ENCODE data around the gene PLCB4. TPM values are rescaled to one million over a fixed set of nuclear protein-coding genes. Genes with fewer than 3 reads are reported as not detected.
"Not testable (repeated sequence)": the region's sequence is repeated elsewhere in the genome, so short reads cannot be mapped to it uniquely, and the experiment has no call there.

Gene PLCB4
- total RNA-seq, 2 experiments from 2014 or later: not detected

DNA sequence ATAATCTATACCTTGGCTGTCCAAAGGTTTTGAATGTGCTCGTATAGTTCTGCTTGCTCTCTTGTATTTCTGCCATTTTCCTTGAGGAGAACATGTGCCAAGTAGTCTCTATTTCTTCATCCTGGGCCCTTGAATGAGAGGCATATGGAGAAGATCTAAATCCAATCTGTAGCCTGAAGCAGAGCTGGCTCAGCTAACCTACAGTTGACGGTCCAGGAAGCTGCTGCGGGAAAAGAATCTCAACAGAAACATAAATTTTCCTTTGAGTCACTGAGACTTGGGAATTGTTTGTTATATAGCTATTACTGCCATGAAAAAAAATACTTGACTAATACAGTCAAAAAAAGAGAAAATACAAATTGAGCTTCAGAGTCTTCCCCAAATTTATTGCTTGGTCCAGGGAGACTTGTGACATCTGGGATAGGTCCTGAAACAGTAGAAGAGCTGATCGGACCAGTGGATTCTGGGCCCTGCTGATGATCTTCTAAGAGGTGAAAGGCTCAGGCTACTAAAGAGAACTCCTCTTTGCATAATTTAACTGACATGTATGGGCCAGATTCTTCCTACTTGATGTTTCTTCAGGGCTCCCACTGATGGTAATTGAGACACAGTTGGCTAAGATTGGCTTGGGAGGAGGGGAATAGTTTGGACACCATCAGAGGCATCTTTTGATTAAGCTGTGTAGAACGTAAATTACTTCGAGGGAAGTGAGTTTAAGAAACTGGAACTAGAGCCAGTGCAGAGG is 29.9 kb upstream of the PLCB4 start:
- no peaks in the 10 kb centered on the region for H3K36me3 Mint-ChIP-seq (ENCODE audit: low read depth)
- H3K4me3 Mint-ChIP-seq: no peak overlapping the region
- H3K27ac Mint-ChIP-seq: no peak overlapping the region
- H3K4me1 Mint-ChIP-seq: no peaks in the 10 kb centered on the region
- DNase-seq: no peak
- POLR2A ChIA-PET: no interaction called here
- H3K9me3 Mint-ChIP-seq: peaks cover 15% of the 10 kb centered on the region
- CTCF ChIA-PET: no interaction called here
- H3K27me3 Mint-ChIP-seq: no peaks in the 10 kb centered on the region

- ChIA-PET POLR2A (no interaction called here), CTCF (no interaction called here)
- Mint-ChIP-seq H3K9me3 (peaks cover 15% of the 10 kb centered on the region), H3K27ac (no peak overlapping the region), H3K27me3 (no peaks in the 10 kb centered on the region), H3K36me3 (ENCODE audit: low read depth) (no peaks in the 10 kb centered on the region), H3K4me3 (no peak overlapping the region), H3K4me1 (no peaks in the 10 kb centered on the region)
- DNase-seq: no peak
Observed at GRCh38 chr20:9040863-9041524, 27.9 kb upstream of the PLCB4 start.

- no peaks in the 10 kb centered on the region for H3K27me3 Mint-ChIP-seq
- POLR2A ChIA-PET: no interaction called here
- CTCF ChIA-PET: no interaction called here
- no peaks in the 10 kb centered on the region for H3K4me1 Mint-ChIP-seq
- no peaks in the 10 kb centered on the region for H3K36me3 Mint-ChIP-seq (ENCODE audit: low read depth)
- H3K4me3 Mint-ChIP-seq: no peak overlapping the region
- H3K9me3 Mint-ChIP-seq: peaks cover 11% of the 10 kb centered on the region
- DNase-seq: no peak
- H3K27ac Mint-ChIP-seq: no peak overlapping the region
Observed at GRCh38 chr20:9043364-9043763, 25.5 kb upstream of the PLCB4 start.

DNA sequence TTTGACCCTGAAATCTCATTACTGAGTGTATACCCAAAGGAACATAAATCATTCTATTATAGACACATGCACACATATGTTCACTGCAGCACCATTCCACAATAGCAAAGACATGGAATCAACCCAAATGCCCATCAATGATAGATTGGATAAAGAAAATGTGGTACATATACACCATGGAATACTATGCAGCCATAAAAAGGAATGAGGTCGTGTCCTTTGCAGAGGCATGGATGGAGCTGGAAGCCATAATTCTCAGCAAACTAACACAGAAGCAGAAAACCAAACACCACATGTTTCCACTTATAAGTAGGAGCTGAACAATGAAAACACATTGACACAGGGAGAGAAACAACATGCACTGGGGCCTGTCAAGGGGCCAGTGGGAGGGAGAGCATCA is 21.0 kb upstream of the PLCB4 start:
- CTCF ChIA-PET; H3K36me3 Mint-ChIP-seq (ENCODE audit: low read depth); H3K27ac Mint-ChIP-seq; H3K4me1 Mint-ChIP-seq; DNase-seq; H3K27me3 Mint-ChIP-seq; POLR2A ChIA-PET; H3K4me3 Mint-ChIP-seq: not testable (repeated sequence)
- H3K9me3 Mint-ChIP-seq: peaks cover 20% of the 10 kb centered on the region

GRCh38 chr20:9051508-9051907 is 17.4 kb upstream of the PLCB4 start:
- ChIA-PET POLR2A (no interaction called here), CTCF (interaction anchor here (0.7 kb wide), 1 partner anchor 259 kb away, joined by 3 read pairs; no protein-coding TSS in a partner anchor)
- Mint-ChIP-seq H3K36me3 (ENCODE audit: low read depth) (no peaks in the 10 kb centered on the region), H3K27ac (no peak overlapping the region), H3K9me3 (peaks cover 14% of the 10 kb centered on the region), H3K4me3 (no peak overlapping the region), H3K27me3 (no peaks in the 10 kb centered on the region), H3K4me1 (no peaks in the 10 kb centered on the region)
- DNase-seq: no peak

DNA sequence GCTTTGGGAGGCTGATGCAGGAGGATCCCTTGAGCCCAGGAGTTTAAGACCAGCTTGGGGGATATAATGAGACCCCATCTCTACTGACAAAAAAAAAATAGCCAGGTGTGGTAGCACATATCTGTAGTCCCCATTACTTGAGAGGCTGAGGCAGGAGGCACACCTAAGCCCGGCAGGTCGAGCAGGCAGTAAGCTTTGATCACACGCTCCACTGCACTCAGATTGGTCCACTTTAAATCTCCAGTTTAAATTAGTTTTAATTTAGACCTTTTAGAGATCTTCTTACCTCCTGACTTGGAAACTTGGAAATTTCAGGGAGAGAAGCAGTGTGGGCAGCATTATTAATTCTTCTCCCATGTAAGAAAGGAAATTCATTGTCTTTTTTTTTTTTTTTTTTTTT is 16.8 kb upstream of the PLCB4 start:
- DNase-seq: no peak
- H3K9me3 Mint-ChIP-seq: peaks cover 14% of the 10 kb centered on the region
- H3K4me1 Mint-ChIP-seq: no peaks in the 10 kb centered on the region
- no peak overlapping the region for H3K27ac Mint-ChIP-seq
- H3K4me3 Mint-ChIP-seq: no peak overlapping the region
- H3K27me3 Mint-ChIP-seq: no peaks in the 10 kb centered on the region
- ChIA-PET CTCF (no interaction called here), POLR2A (no interaction called here)
- no peaks in the 10 kb centered on the region for H3K36me3 Mint-ChIP-seq (ENCODE audit: low read depth)

DNA sequence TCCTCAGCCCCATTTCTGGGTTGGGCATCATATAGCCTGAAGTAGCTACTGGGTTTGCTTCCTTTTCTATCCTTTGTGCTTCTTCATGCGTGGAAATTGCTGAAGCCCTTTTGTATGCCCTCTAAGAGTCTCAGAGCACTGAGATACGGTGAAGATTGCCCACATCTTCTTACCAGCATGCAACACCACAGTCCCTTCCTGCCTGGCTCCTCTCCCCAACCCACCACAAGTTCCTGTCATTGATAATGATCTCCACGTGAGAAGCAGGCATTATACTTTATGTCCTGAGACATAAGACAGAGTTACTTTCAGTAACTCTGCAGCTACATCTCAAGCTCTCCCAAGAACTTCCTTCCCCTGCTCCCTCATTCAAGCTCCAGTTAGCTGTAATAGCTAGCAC is 15.8 kb upstream of the PLCB4 start:
- H3K27ac Mint-ChIP-seq: no peak overlapping the region
- peaks cover 14% of the 10 kb centered on the region for H3K9me3 Mint-ChIP-seq
- H3K4me1 Mint-ChIP-seq: no peaks in the 10 kb centered on the region
- H3K4me3 Mint-ChIP-seq: no peak overlapping the region
- DNase-seq: no peak
- ChIA-PET POLR2A (no interaction called here), CTCF (no interaction called here)
- H3K36me3 Mint-ChIP-seq (ENCODE audit: low read depth): no peaks in the 10 kb centered on the region
- H3K27me3 Mint-ChIP-seq: no peaks in the 10 kb centered on the region

DNA sequence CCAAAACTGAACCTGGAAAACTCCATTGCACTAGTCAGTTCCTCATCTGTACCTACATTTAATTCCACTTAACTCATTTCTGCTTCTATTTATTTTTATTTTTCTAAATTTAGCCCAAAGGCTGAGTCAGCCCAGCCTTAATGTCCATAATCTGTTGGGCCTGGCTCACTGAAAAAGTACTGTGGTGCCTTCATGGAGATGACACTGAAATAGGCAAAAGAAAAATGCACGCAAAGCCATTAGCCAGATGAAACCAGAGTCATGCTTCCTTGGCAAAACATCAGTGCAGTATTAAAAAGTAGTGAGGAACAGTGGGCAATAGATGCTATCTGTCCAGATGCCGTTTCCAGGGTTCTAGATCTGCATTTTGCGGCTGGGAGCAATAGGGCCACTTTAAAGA is 14.7 kb upstream of the PLCB4 start:
- H3K4me1 Mint-ChIP-seq: no peaks in the 10 kb centered on the region
- no peak overlapping the region for H3K27ac Mint-ChIP-seq
- H3K9me3 Mint-ChIP-seq: peaks cover 9% of the 10 kb centered on the region
- CTCF ChIA-PET: no interaction called here
- H3K4me3 Mint-ChIP-seq: no peak overlapping the region
- DNase-seq: no peak
- no peaks in the 10 kb centered on the region for H3K27me3 Mint-ChIP-seq
- no peaks in the 10 kb centered on the region for H3K36me3 Mint-ChIP-seq (ENCODE audit: low read depth)
- POLR2A ChIA-PET: no interaction called here

DNA sequence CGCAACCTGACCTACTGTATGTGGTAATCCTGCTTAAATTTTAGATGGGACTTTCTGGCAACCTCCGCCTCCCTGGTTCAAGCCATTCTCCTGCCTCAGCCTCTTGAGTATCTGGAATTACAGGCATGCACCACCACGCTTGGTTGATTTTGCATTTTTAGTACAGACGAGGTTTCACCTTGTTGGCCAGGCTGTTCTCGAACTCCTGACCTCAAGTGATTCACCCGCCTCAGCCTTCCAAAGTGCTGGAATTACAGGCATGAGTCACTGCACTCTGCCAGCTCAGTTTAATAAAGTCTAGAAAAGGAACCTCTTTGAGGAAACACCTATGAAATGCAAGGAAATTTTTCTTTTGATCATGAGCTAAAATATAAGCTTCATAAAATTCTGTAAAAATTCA is 9.0 kb upstream of the PLCB4 start:
- H3K4me1 Mint-ChIP-seq: no peaks in the 10 kb centered on the region
- no peak for DNase-seq
- no peaks in the 10 kb centered on the region for H3K36me3 Mint-ChIP-seq (ENCODE audit: low read depth)
- ChIA-PET CTCF (no interaction called here), POLR2A (no interaction called here)
- H3K9me3 Mint-ChIP-seq: no peaks in the 10 kb centered on the region
- no peaks in the 10 kb centered on the region for H3K27me3 Mint-ChIP-seq
- H3K27ac Mint-ChIP-seq: no peak overlapping the region
- H3K4me3 Mint-ChIP-seq: no peak overlapping the region

- ChIA-PET CTCF (no interaction called here), POLR2A (no interaction called here)
- no peaks in the 10 kb centered on the region for H3K36me3 Mint-ChIP-seq (ENCODE audit: low read depth)
- H3K4me1 Mint-ChIP-seq: no peaks in the 10 kb centered on the region
- no peaks in the 10 kb centered on the region for H3K27me3 Mint-ChIP-seq
- H3K27ac Mint-ChIP-seq: no peak overlapping the region
- DNase-seq: no peak
- H3K4me3 Mint-ChIP-seq: no peak overlapping the region
- no peaks in the 10 kb centered on the region for H3K9me3 Mint-ChIP-seq
Observed at GRCh38 chr20:9061434-9061833, 7.5 kb upstream of the PLCB4 start.

- H3K36me3 Mint-ChIP-seq (ENCODE audit: low read depth): no peaks in the 10 kb centered on the region
- H3K4me3 Mint-ChIP-seq: no peak overlapping the region
- ChIA-PET POLR2A (no interaction called here), CTCF (no interaction called here)
- H3K27ac Mint-ChIP-seq: no peak overlapping the region
- no peaks in the 10 kb centered on the region for H3K27me3 Mint-ChIP-seq
- no peaks in the 10 kb centered on the region for H3K4me1 Mint-ChIP-seq
- no peak for DNase-seq
- no peaks in the 10 kb centered on the region for H3K9me3 Mint-ChIP-seq
Observed at GRCh38 chr20:9062066-9062465, 6.8 kb upstream of the PLCB4 start.

DNA sequence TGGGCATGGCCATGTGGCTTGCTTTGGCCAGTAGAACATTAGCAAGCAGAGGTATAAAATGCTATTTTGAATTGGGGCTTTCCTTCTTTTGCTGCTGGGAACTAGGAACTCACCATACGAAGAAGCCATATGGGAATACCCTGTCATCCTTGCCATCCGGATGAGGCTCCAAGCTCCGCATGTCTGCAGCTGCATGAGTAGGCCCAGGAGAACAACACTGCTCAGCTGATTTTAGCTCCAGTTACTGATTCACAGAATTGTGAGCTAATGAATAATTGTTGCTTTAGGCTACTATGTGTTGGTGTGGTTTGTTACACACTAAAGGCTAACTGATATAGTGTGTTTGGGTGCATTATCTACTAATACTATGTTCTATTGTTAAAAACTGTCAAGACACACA is 2.7 kb upstream of the PLCB4 start:
- no peak overlapping the region for H3K27ac Mint-ChIP-seq

DNA sequence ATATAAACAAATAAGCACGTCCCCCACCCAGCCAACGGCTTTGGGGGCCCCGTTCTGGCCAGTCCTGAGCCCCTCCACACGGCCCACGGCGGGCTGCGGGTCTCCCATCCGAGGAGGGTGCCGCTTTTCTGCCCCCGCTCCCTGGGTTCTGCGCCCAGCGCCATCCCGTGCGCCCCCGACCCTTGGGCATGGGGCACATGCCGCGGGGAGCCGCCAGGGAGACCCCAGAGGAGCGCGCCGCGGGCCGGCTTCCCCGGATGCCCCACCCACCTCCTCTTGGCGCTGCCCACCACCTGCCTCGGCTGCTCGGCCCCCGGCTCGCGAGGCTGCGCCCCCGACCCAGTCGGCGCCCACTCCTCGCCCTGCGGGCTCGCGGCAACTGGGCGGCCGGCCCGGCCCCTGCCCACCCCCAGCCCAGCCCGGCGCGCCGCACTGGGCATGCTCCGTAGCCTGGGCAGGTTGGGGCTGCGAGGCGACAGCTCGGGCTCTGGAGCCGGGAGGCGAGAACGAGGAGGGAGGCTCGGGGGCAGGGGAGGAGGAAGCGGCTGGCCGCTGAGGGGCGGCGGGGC is 570 bp upstream of the PLCB4 start:
- H3K36me3 Mint-ChIP-seq (ENCODE audit: low read depth): no peaks in the 10 kb centered on the region
- ChIA-PET CTCF (no interaction called here), POLR2A (no interaction called here)
- H3K27ac Mint-ChIP-seq: no peak overlapping the region
- H3K4me1 Mint-ChIP-seq: no peaks in the 10 kb centered on the region
- H3K27me3 Mint-ChIP-seq: peaks cover 10% of the 10 kb centered on the region
- no peak for DNase-seq
- H3K4me3 Mint-ChIP-seq: no peak overlapping the region
- peaks cover 2% of the 10 kb centered on the region for H3K9me3 Mint-ChIP-seq

More for the DNA sequence above, 2.7 kb upstream of the PLCB4 start:
- Mint-ChIP-seq H3K27me3 (peaks cover 10% of the 10 kb centered on the region), H3K36me3 (ENCODE audit: low read depth) (no peaks in the 10 kb centered on the region), H3K9me3 (peaks cover 2% of the 10 kb centered on the region), H3K4me1 (no peaks in the 10 kb centered on the region), H3K4me3 (no peak overlapping the region)
- ChIA-PET POLR2A (no interaction called here), CTCF (no interaction called here)
- no peak for DNase-seq

DNA sequence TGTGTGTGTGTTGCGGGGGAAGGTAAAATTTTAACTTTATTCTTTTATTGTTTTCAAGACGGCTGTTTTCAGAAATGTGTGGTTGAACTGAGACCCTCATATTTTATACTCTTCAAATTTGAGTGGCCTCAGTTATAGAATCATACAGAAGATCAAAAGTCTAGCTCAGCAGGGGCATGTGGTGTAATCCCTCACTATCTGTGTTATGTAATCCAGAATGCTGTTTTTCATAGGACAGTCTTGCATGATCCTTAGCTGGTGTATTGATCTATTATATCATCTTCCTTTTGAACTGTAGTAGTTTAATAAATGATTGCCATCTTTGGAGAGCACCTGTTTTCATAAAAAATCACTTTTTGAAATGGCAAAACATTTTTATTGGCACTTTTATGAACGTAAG is 1.4 kb downstream of the PLCB4 start:
- ChIA-PET CTCF (no interaction called here), POLR2A (no interaction called here)
- DNase-seq: no peak
- Mint-ChIP-seq H3K36me3 (ENCODE audit: low read depth) (no peaks in the 10 kb centered on the region), H3K9me3 (peaks cover 2% of the 10 kb centered on the region), H3K4me1 (no peaks in the 10 kb centered on the region), H3K27me3 (peaks cover 10% of the 10 kb centered on the region), H3K4me3 (no peak overlapping the region), H3K27ac (no peak overlapping the region)

Data from activated CD4-positive, alpha-beta memory T cell treated with anti-CD3 and anti-CD28 coated beads, Interleukin-2, amount 10 ng/mL, durations not matched to agents 7 days and 5 days (primary cell).